K562 (cell line): ENCODE measurements around the gene PLA2G4A. TPM values are rescaled to one million over a fixed set of nuclear protein-coding genes. Genes with fewer than 3 reads are reported as not detected.

Experiments used
- ATAC-seq: fragments of 200-7000 bp; cut with Tn5 transposase; 3 replicates; pipeline ENCODE4 v1.9.1; 2020; ENCODE audit warnings: moderate library complexity
- BruUV-seq: library from RNA; stranded (reverse); fragments of 400-500 nt; replicated peaks from 2 replicates; lab custom pipeline; 2021; lab: Mats Ljungman, UMichigan
- CTCF ChIA-PET: fragments of 300-600 bp; formaldehyde crosslinking; extraction: SDS; loops from one replicate; lab custom pipeline; 2021; ENCODE audit warnings: low intra/inter-chr PET ratio; lab: Yijun Ruan, JAX
- POLR2A ChIA-PET: fragments of 300-600, 350-650 bp; sonication (Branson Sonifier 250); formaldehyde crosslinking; extraction: SDS; loops from one replicate; lab custom pipeline; 2021; ENCODE audit warnings: antibody characterized with exemption, inconsistent platforms; lab: Yijun Ruan, JAX
- DNase-seq, 4 experiments: peaks; one replicate each; pipeline versions ENCODE4 v3.0.0 to v3.0.0-alpha.2; 2011 to 2018; ENCODE audit warnings: low spot score in 3 of 4, mixed read lengths in 3 of 4; ENCODE audit errors: extremely low read depth in 1 of 4
- FAIRE-seq: peaks from 2 replicates; lab custom pipeline; 2011; peaks lifted over from hg19 to GRCh38; lab: Jason Lieb, UNC
- H2AFZ ChIP-seq: 2 replicates; pipeline ENCODE4 v1.6.0; 2011; ENCODE audit warnings: low read depth, low read length, control low read depth, inconsistent platforms
- H3K27ac ChIP-seq: fragments of 200-600 bp; 3 replicates; pipeline ENCODE4 v1.8.0; 2011; ENCODE audit warnings: low read depth, mild to moderate bottlenecking, control low read depth, inconsistent platforms, low read length, moderate library complexity, mixed read lengths; ENCODE audit errors: extremely low read depth
- H3K27me3 ChIP-seq, 2 experiments: fragments of 300-600 bp in 1 of 2; 2 replicates in 1 of 2; 3 replicates in 1 of 2; pipeline versions ENCODE4 v1.6.0 to v1.8.0; 2011; ENCODE audit warnings: inconsistent platforms in 2 of 2, low read length in 2 of 2, mild to moderate bottlenecking in 1 of 2, mixed read lengths in 1 of 2, moderate library complexity in 1 of 2; ENCODE audit not compliant: control insufficient read depth in 2 of 2, insufficient read depth in 2 of 2
- H3K36me3 ChIP-seq: fragments of 300-600 bp; 3 replicates; pipeline ENCODE4 v1.8.0; 2011; ENCODE audit warnings: mild to moderate bottlenecking, low read length, inconsistent platforms; ENCODE audit not compliant: control insufficient read depth, insufficient read depth
- H3K4me1 ChIP-seq, 2 experiments: fragments of 200-600 bp in 1 of 2; replicated peaks in 1 of 2; 2 replicates in 1 of 2; 3 replicates in 1 of 2; pipeline versions ENCODE4 v1.5.1 to v1.8.0; 2011; ENCODE audit warnings: inconsistent platforms in 2 of 2, low read length in 2 of 2, mild to moderate bottlenecking in 1 of 2, mixed read lengths in 1 of 2, moderate library complexity in 1 of 2; ENCODE audit not compliant: control insufficient read depth in 2 of 2, insufficient read depth in 2 of 2
- H3K4me2 ChIP-seq: 2 replicates; pipeline ENCODE4 v1.6.1; 2011; ENCODE audit warnings: low read length, control low read depth, inconsistent platforms, mixed read lengths; ENCODE audit not compliant: insufficient read depth
- H3K4me3 ChIP-seq: fragments of 200-600 bp; sonication (generic), shearing (Covaris generic); 2 replicates; pipeline ENCODE4 v1.5.1; 2016; ENCODE audit warnings: control low read depth, inconsistent platforms
- H3K79me2 ChIP-seq: fragments of 200-600 bp; 3 replicates; pipeline ENCODE4 v1.8.0; 2011; ENCODE audit warnings: low read length, inconsistent platforms; ENCODE audit not compliant: control insufficient read depth, insufficient read depth
- H3K9ac ChIP-seq, 2 experiments: 2 replicates each; pipeline versions ENCODE4 v1.6.0 to v1.6.1; 2011; ENCODE audit warnings: low read depth in 2 of 2, low read length in 2 of 2, control low read depth in 1 of 2, inconsistent platforms in 1 of 2, mild to moderate bottlenecking in 1 of 2, mixed read lengths in 1 of 2; ENCODE audit not compliant: insufficient read depth in 1 of 2
- H3K9me1 ChIP-seq: one replicate; pipeline ENCODE4 v1.6.0; 2011; ENCODE audit warnings: inconsistent platforms, mild to moderate bottlenecking, low read length, moderate library complexity; ENCODE audit not compliant: control insufficient read depth, insufficient read depth
- H3K9me3 ChIP-seq: replicated peaks from 2 replicates; pipeline ENCODE4 v1.5.1; 2011; ENCODE audit warnings: low read depth, low read length, inconsistent platforms; ENCODE audit not compliant: control insufficient read depth, insufficient read depth
- H4K20me1 ChIP-seq: replicated peaks from 2 replicates; pipeline ENCODE4 v1.6.1; 2011; ENCODE audit warnings: low read length, inconsistent platforms, mixed read lengths; ENCODE audit not compliant: control insufficient read depth, insufficient read depth
- CBX2 ChIP-seq: fragments of 200-600 bp; sonication (generic); IDR thresholded peaks from one replicate; pipeline ENCODE4 v1.6.1; 2012; ENCODE audit warnings: mild to moderate bottlenecking, low read length, inconsistent platforms; ENCODE audit not compliant: insufficient read depth, poor library complexity, severe bottlenecking
- KAT2B ChIP-seq: IDR thresholded peaks from one replicate; pipeline ENCODE4 v1.6.1; 2012; ENCODE audit warnings: low read depth, mild to moderate bottlenecking, control low read depth, inconsistent platforms, low read length, moderate library complexity
- MIER1 ChIP-seq: fragments of 450-650 bp; IDR thresholded peaks from 2 replicates; pipeline ENCODE4 v1.6.1; 2016; ENCODE audit warnings: antibody characterized with exemption, mild to moderate bottlenecking, low read depth
- MTA3 ChIP-seq: fragments of 450-650 bp; formaldehyde crosslinking; IDR thresholded peaks from 2 replicates; pipeline ENCODE4 v1.6.1; 2017; ENCODE audit warnings: mild to moderate bottlenecking, borderline replicate concordance
- NFE2 ChIP-seq: IDR thresholded peaks from 2 replicates; pipeline ENCODE4 v1.6.1; 2014; ENCODE audit warnings: antibody characterized with exemption, low read depth
- NFE2L1 ChIP-seq: fragments of 450-650 bp; IDR thresholded peaks from 2 replicates; pipeline ENCODE4 v1.6.1; 2016; ENCODE audit warnings: missing genetic modification characterization, low read depth, mild to moderate bottlenecking, missing compliant biosample characterization, moderate library complexity, borderline replicate concordance
- NR2C2 ChIP-seq, 2 experiments: fragments of 200-800 bp in 1 of 2; sonication (Bioruptor generic) in 1 of 2; sonication (generic) in 1 of 2; formaldehyde crosslinking in 1 of 2; IDR thresholded peaks; 2 replicates each; pipeline versions ENCODE4 v1.6.1 to v1.8.0; 2016 to 2022; ENCODE audit warnings: mild to moderate bottlenecking in 1 of 2, missing compliant biosample characterization in 1 of 2, missing genetic modification characterization in 1 of 2, missing genetic modification reagents in 1 of 2
- NRF1 ChIP-seq, 2 experiments: fragments of 450-650 bp; IDR thresholded peaks in 1 of 2; conservative IDR thresholded peaks in 1 of 2; 2 replicates each; pipeline ENCODE4 v1.6.1; 2014; ENCODE audit warnings: mild to moderate bottlenecking in 2 of 2
- RFX7 ChIP-seq: fragments of 250-450 bp; sonication (Bioruptor Pico); IDR thresholded peaks from 2 replicates; pipeline ENCODE4 v1.5.1; 2021; ENCODE audit warnings: mild to moderate bottlenecking
- SAFB2 ChIP-seq: fragments of 200-400 bp; formaldehyde crosslinking; IDR thresholded peaks from 2 replicates; pipeline ENCODE4 v1.6.1; 2018; ENCODE audit warnings: borderline replicate concordance, low read length, low read depth, moderate library complexity; ENCODE audit not compliant: severe bottlenecking
- STAT6 ChIP-seq: sonication (generic); formaldehyde crosslinking; IDR thresholded peaks from 2 replicates; pipeline ENCODE4 v1.8.1; 2023; ENCODE audit warnings: mild to moderate bottlenecking, missing genetic modification reagents
- TARDBP ChIP-seq: fragments of 450-650 bp; IDR thresholded peaks from 2 replicates; pipeline ENCODE4 v1.6.1; 2016
- ZBTB12 ChIP-seq: fragments of 250-450 bp; sonication (Bioruptor Pico); IDR thresholded peaks from 2 replicates; pipeline ENCODE4 v1.4.0; 2020
- ZNF561 ChIP-seq: fragments of 450-650 bp; formaldehyde crosslinking; conservative IDR thresholded peaks from 2 replicates; pipeline ENCODE4 v1.4.0; 2020; ENCODE audit warnings: mild to moderate bottlenecking, moderate library complexity
- ZNF584 ChIP-seq: fragments of 200-800 bp; sonication (Bioruptor generic); IDR thresholded peaks from 2 replicates; pipeline ENCODE4 v1.6.1; 2016; ENCODE audit warnings: low read depth, mild to moderate bottlenecking, missing genetic modification characterization, missing compliant biosample characterization
- ZNF778 ChIP-seq: fragments of 450-650 bp; formaldehyde crosslinking; IDR thresholded peaks from 2 replicates; pipeline ENCODE4 v1.4.0; 2020; ENCODE audit warnings: mild to moderate bottlenecking, moderate library complexity
- WGBS: fragments of 100-300 bp; shearing (Covaris generic); methylation state at CpG from one replicate; pipeline ENCODE4 v1.1.6; 2016; ENCODE audit warnings: low coverage, mixed read lengths; ENCODE audit not compliant: insufficient coverage; ENCODE audit errors: missing lambda C conversion rate; 5-methylcytosine and 5-hydroxymethylcytosine counted together
- in situ Hi-C: fragments of 300-500 bp; cut with MboI; formaldehyde crosslinking; loops from 4 replicates; pipeline ENCODE4 v1.15.0; 2018; ENCODE audit warnings: inconsistent platforms, mixed read lengths
- intact Hi-C: fragments of 100-400 bp; cut with micrococcal nuclease; formaldehyde crosslinking; loops from 2 replicates; pipeline ENCODE4 v1.14.2; 2022
- polyA plus RNA-seq, 8 experiments: library from polyadenylated mRNA; depleted of rRNA in 4 of 8; stranded (reverse) in 5 of 8; unstranded in 3 of 8; fragments of >200 nt; fragmentation: Nextera tagmentation in 2 of 8; fragmentation: Illumina TruSeq in 1 of 8; extraction: Ambion mirVana in 2 of 8; extraction: Trizol in 1 of 8; gene quantifications; 2 replicates each; pipeline versions ENCODE4 v1.2.1 to v1.2.3, GENCODE V29; 2011 to 2014; ENCODE audit warnings: inconsistent platforms in 1 of 8, missing spikeins in 1 of 8
- total RNA-seq, 7 experiments: library from RNA; depleted of rRNA in 6 of 7; stranded (reverse); fragments of >200 nt in 6 of 7; fragmentation: Illumina TruSeq in 2 of 7; extraction: Trizol in 2 of 7; gene quantifications; 2 replicates each; pipeline versions ENCODE4 v1.2.1 to v1.2.3, GENCODE V29; 2011 to 2021; ENCODE audit warnings: low replicate concordance in 1 of 7
- TF ChIP-seq, protein P1 (sequence below): fragments of 450-650 bp; formaldehyde crosslinking; conservative IDR thresholded peaks from 2 replicates; pipeline ENCODE4 v1.4.0; 2022; ENCODE audit warnings: mild to moderate bottlenecking, missing genetic modification characterization

Gene PLA2G4A
- total and polyA plus RNA-seq, 9 of the 15 experiments (the other 6 are each of a cell fraction or from before 2014, with no cell fraction given), result 0.04 to 0.71 (median 0.22) TPM; not detected in 4

- Histone ChIP-seq H3K4me2 (no peak overlapping the region), H3K9me1 (no peaks in the 10 kb centered on the region), H3K36me3 (no peaks in the 10 kb centered on the region), H3K9ac (no peak overlapping the region), H4K20me1 (no peaks in the 10 kb centered on the region), H3K4me1 (no peaks in the 10 kb centered on the region), H3K4me3 (no peak overlapping the region), H3K79me2 (no peaks in the 10 kb centered on the region), H3K9me3 (no peaks in the 10 kb centered on the region), H3K27ac (no peak overlapping the region), H3K27me3 (no peaks in the 10 kb centered on the region), H2AFZ (no peak overlapping the region)
- ChIA-PET POLR2A (no interaction called here), CTCF (no interaction called here)
- no peak for ATAC-seq
- in situ Hi-C loops, result no loop called here
- WGBS, result 4% methylated on average over 2 of the region's 2 CpGs
- no peak for TF ChIP-seq KAT2B
- TF ChIP-seq TARDBP, result no peak
- no peak for TF ChIP-seq NR2C2 (CRISPR knock-in tag; IDR thresholded peaks at IDR 0.05)
- TF ChIP-seq NR2C2 (tag; IDR thresholded peaks at IDR 0.05), result no peak
- no peak for TF ChIP-seq CBX2
- no peak for TF ChIP-seq NFE2L1 (tag)
- no peak for TF ChIP-seq ZBTB12 (CRISPR knock-in tag)
- TF ChIP-seq STAT6, result no peak
- no peak for TF ChIP-seq NRF1 (conservative IDR thresholded peaks at IDR 0.05 in 1 of 2, IDR thresholded peaks at IDR 0.05 in 1 of 2)
- no peak for TF ChIP-seq SAFB2
- no peak for TF ChIP-seq ZNF561 (CRISPR knock-in tag)
- TF ChIP-seq, protein P1, sequence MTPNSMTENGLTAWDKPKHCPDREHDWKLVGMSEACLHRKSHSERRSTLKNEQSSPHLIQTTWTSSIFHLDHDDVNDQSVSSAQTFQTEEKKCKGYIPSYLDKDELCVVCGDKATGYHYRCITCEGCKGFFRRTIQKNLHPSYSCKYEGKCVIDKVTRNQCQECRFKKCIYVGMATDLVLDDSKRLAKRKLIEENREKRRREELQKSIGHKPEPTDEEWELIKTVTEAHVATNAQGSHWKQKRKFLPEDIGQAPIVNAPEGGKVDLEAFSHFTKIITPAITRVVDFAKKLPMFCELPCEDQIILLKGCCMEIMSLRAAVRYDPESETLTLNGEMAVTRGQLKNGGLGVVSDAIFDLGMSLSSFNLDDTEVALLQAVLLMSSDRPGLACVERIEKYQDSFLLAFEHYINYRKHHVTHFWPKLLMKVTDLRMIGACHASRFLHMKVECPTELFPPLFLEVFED, result no peak
- TF ChIP-seq ZNF778 (CRISPR knock-in tag), result no peak
- no peak for TF ChIP-seq ZNF584 (CRISPR knock-in tag)
- no peak for TF ChIP-seq MTA3
- TF ChIP-seq NFE2, result no peak
- TF ChIP-seq RFX7 (CRISPR knock-in tag), result no peak
- TF ChIP-seq MIER1, result no peak
- intact Hi-C loops, result no loop called here
- no peak for FAIRE-seq
- BruUV-seq, result no TSS peak
- DNase-seq, result no peak
Measured at GRCh38 chr1:186930238-186930637, 101.5 kb downstream of the PLA2G4A start.
